Hepatocyte (in vitro differentiated cells): ENCODE data around the gene TRHDE. TPM values are rescaled to one million over a fixed set of nuclear protein-coding genes. Genes with fewer than 3 reads are reported as not detected.

Experiments used
- DNase-seq: peaks from one replicate; pipeline ENCODE4 v3.0.0-alpha.2; 2016; ENCODE audit warnings: low spot score
- H2AFZ ChIP-seq: fragments of 200-600 bp; sonication (generic); 2 replicates; pipeline ENCODE4 v1.6.0; 2016; ENCODE audit warnings: antibody characterized with exemption, mild to moderate bottlenecking
- H3K27ac ChIP-seq: fragments of 200-600 bp; sonication (generic); 2 replicates; pipeline ENCODE4 v1.5.1; 2016; ENCODE audit warnings: mild to moderate bottlenecking
- H3K27me3 ChIP-seq: fragments of 200-600 bp; sonication (generic); 2 replicates; pipeline ENCODE4 v1.6.1; 2016
- H3K36me3 ChIP-seq: fragments of 200-600 bp; sonication (generic); replicated peaks from 2 replicates; pipeline ENCODE4 v1.5.1; 2016; ENCODE audit warnings: low read depth; ENCODE audit not compliant: insufficient read depth
- H3K4me1 ChIP-seq: fragments of 200-600 bp; sonication (generic); 2 replicates; pipeline ENCODE4 v1.5.1; 2016; ENCODE audit warnings: mild to moderate bottlenecking, moderate library complexity; ENCODE audit not compliant: insufficient read depth
- H3K4me2 ChIP-seq: fragments of 200-600 bp; sonication (generic); 2 replicates; pipeline ENCODE4 v1.6.0; 2016
- H3K4me3 ChIP-seq: fragments of 200-600 bp; sonication (generic); 2 replicates; pipeline ENCODE4 v1.5.1; 2016; ENCODE audit warnings: mild to moderate bottlenecking
- H3K79me2 ChIP-seq: fragments of 200-600 bp; sonication (generic); 2 replicates; pipeline ENCODE4 v1.6.0; 2017; ENCODE audit warnings: mild to moderate bottlenecking
- H3K9me2 ChIP-seq: fragments of 200-600 bp; sonication (generic); replicated peaks from 2 replicates; pipeline ENCODE4 v1.6.0; 2017; ENCODE audit warnings: mild to moderate bottlenecking; ENCODE audit not compliant: insufficient read depth
- H3K9me3 ChIP-seq: fragments of 200-600 bp; sonication (generic); 2 replicates; pipeline ENCODE4 v1.5.1; 2016; ENCODE audit warnings: low read depth, mild to moderate bottlenecking
- H4K20me1 ChIP-seq: fragments of 200-600 bp; sonication (generic); 2 replicates; pipeline ENCODE4 v1.6.0; 2016; ENCODE audit warnings: mild to moderate bottlenecking; ENCODE audit not compliant: insufficient read depth, poor library complexity, severe bottlenecking
- CTCF ChIP-seq: fragments of 200-600 bp; sonication (generic); IDR thresholded peaks from 2 replicates; pipeline ENCODE4 v1.5.1; 2016; ENCODE audit warnings: antibody characterized with exemption, mild to moderate bottlenecking; ENCODE audit not compliant: poor library complexity
- EZH2 ChIP-seq: fragments of 200-600 bp; sonication (generic); IDR thresholded peaks from 2 replicates; pipeline ENCODE4 v1.6.1; 2016; ENCODE audit warnings: antibody characterized with exemption, mild to moderate bottlenecking, borderline replicate concordance
- EZH2phosphoT487 ChIP-seq: fragments of 200-600 bp; sonication (generic); IDR thresholded peaks from one replicate; pipeline ENCODE4 v1.6.1; 2018; ENCODE audit warnings: antibody characterized with exemption, mild to moderate bottlenecking, low read depth, moderate library complexity; ENCODE audit not compliant: unreplicated experiment, severe bottlenecking
- WGBS: methylation state at CpG from one replicate; pipeline ENCODE4 v1.1.6; 2016; ENCODE audit warnings: low lambda C conversion rate; ENCODE audit errors: missing lambda C conversion rate; 5-methylcytosine and 5-hydroxymethylcytosine counted together
- polyA plus RNA-seq: library from polyadenylated mRNA; unstranded; fragments of >200 nt; fragmentation: Nextera tagmentation; extraction: Ambion mirVana; gene quantifications from 2 replicates; pipeline ENCODE4 v1.2.1, GENCODE V29; 2016
- total RNA-seq: library from RNA; depleted of rRNA; stranded (reverse); fragments of >200 nt; gene quantifications from 2 replicates; pipeline ENCODE4 v1.2.3, GENCODE V29; 2014

Gene TRHDE, protein sequence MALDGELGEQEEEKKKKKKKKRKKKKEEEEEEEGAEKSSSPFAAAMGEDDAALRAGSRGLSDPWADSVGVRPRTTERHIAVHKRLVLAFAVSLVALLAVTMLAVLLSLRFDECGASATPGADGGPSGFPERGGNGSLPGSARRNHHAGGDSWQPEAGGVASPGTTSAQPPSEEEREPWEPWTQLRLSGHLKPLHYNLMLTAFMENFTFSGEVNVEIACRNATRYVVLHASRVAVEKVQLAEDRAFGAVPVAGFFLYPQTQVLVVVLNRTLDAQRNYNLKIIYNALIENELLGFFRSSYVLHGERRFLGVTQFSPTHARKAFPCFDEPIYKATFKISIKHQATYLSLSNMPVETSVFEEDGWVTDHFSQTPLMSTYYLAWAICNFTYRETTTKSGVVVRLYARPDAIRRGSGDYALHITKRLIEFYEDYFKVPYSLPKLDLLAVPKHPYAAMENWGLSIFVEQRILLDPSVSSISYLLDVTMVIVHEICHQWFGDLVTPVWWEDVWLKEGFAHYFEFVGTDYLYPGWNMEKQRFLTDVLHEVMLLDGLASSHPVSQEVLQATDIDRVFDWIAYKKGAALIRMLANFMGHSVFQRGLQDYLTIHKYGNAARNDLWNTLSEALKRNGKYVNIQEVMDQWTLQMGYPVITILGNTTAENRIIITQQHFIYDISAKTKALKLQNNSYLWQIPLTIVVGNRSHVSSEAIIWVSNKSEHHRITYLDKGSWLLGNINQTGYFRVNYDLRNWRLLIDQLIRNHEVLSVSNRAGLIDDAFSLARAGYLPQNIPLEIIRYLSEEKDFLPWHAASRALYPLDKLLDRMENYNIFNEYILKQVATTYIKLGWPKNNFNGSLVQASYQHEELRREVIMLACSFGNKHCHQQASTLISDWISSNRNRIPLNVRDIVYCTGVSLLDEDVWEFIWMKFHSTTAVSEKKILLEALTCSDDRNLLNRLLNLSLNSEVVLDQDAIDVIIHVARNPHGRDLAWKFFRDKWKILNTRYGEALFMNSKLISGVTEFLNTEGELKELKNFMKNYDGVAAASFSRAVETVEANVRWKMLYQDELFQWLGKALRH
- total RNA-seq (4.4 and 5.0 TPM in 2 replicates), polyA plus RNA-seq (1.3 and 2.4 TPM in 2 replicates)

- 2% methylated on average over 57 of the region's 60 CpGs for WGBS
- Histone ChIP-seq H3K4me2 (peak within 1 kb of the TSS; percentile 98), H3K9me3 (no peaks in the 10 kb centered on the region), H3K4me3 (peak within 1 kb of the TSS; percentile 80), H3K27me3 (peaks cover 20% of the 10 kb centered on the region), H3K36me3 (no peaks in the 10 kb centered on the region), H3K27ac (peak within 1 kb of the TSS; percentile 58), H2AFZ (peak within 1 kb of the TSS; percentile 93), H3K4me1 (peaks cover 9% of the 10 kb centered on the region), H3K9me2 (no peaks in the 10 kb centered on the region), H3K79me2 (no peaks in the 10 kb centered on the region), H4K20me1 (no peaks in the 10 kb centered on the region)
- peak; percentile 71 for DNase-seq
- TF ChIP-seq EZH2, result peak; percentile 2
- TF ChIP-seq CTCF, result no peak
- no peak for TF ChIP-seq EZH2phosphoT487
Observed at GRCh38 chr12:72272091-72272661, at the start of gene TRHDE. TRHDE (plus strand) TSS chr12:72272370; CDS start chr12:72272644, 274 bp downstream.

DNA sequence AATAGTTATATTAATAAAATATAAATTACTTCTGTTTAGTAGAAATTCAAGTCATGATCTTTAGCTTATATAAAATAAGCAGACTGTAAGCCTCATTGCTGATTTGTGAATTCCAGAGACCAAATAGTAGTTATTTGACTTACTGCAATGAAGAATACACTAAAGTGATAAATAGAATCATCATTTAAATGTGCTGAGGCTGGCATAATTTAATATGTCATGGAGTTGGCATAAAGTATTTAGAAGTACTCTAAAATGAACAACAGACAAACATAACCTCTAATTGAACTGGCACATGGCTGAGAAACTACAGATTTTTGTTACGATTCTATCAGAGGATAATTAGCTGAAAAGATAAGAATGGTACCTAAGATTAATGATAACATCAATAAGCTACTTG is 45.7 kb upstream of the TRHDE start:
- no peaks in the 10 kb centered on the region for H3K36me3 ChIP-seq
- TF ChIP-seq EZH2phosphoT487, result no peak
- H4K20me1 ChIP-seq, result no peaks in the 10 kb centered on the region
- H3K79me2 ChIP-seq, result no peaks in the 10 kb centered on the region
- DNase-seq, result no peak
- H2AFZ ChIP-seq, result no peak overlapping the region
- H3K9me2 ChIP-seq, result no peaks in the 10 kb centered on the region
- no peaks in the 10 kb centered on the region for H3K9me3 ChIP-seq
- H3K4me2 ChIP-seq, result no peak overlapping the region
- H3K4me1 ChIP-seq, result no peaks in the 10 kb centered on the region
- no peak overlapping the region for H3K27ac ChIP-seq
- WGBS, result 71% methylated on average over 1 of the region's 1 CpG
- no peaks in the 10 kb centered on the region for H3K27me3 ChIP-seq
- no peak overlapping the region for H3K4me3 ChIP-seq

- no peaks in the 10 kb centered on the region for H3K79me2 ChIP-seq
- DNase-seq, result no peak
- H4K20me1 ChIP-seq, result no peaks in the 10 kb centered on the region
- no peak overlapping the region for H3K27ac ChIP-seq
- H3K9me3 ChIP-seq, result no peaks in the 10 kb centered on the region
- H3K4me1 ChIP-seq, result no peaks in the 10 kb centered on the region
- no peak overlapping the region for H3K4me2 ChIP-seq
- H3K27me3 ChIP-seq, result no peaks in the 10 kb centered on the region
- no peaks in the 10 kb centered on the region for H3K9me2 ChIP-seq
- H2AFZ ChIP-seq, result no peak overlapping the region
- no peak overlapping the region for H3K4me3 ChIP-seq
- H3K36me3 ChIP-seq, result no peaks in the 10 kb centered on the region
- TF ChIP-seq EZH2phosphoT487 (no peak), CTCF (no peak), EZH2 (no peak)
Observed at GRCh38 chr12:72228424-72228823, 43.7 kb upstream of the TRHDE start.
